GM18870 (cell line): ENCODE results near the gene MOB3C.
A peak's percentile ranks its signal among the peaks of the same experiment; 100 is the strongest.

ENCODE experiments used
- ATAC-seq: cut with Tn5 transposase; IDR thresholded peaks from one replicate; pipeline ENCODE4 v1.9.1; 2021; ENCODE audit warnings: moderate library complexity; ENCODE audit not compliant: unreplicated experiment

The MOB3C gene

DNA sequence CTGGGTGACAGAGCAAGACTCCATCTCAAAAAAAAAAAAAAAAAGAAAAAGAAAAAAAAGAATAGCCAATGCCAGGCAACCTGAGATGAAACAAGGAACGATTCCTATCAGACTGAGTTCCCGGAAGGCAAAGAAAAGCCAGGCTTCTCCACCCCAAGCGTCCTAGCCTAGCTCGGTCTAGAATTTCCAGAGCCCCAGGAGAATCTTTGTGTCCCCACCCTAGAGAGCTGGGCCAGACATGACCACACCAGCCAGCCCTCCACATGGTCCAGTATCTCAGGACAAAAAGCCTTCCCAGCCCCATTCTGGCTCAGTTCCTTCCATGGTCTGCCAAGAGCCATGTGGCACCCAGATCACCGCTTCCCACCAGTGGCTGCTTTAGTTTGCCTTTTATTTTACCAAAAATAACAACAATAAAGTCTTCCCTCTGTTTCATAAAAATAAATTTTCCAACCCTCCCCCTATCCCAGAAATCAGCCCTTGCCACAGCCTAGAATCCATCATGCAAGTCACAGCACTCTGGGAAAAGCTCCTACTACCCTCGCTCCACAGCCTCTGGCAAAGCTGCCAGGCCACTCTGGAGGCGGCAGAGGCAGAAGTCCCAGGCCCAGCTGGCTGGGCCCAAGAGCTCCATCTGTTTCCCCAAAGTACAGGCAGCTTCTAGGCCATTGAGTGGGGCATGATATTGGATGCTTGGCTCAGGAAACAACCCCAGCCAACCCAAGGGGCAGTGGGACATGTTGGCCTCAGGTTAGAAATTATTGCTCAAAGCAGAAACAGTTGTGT, 9.1 kb downstream of the MOB3C start:
- ATAC-seq: no peak

DNA sequence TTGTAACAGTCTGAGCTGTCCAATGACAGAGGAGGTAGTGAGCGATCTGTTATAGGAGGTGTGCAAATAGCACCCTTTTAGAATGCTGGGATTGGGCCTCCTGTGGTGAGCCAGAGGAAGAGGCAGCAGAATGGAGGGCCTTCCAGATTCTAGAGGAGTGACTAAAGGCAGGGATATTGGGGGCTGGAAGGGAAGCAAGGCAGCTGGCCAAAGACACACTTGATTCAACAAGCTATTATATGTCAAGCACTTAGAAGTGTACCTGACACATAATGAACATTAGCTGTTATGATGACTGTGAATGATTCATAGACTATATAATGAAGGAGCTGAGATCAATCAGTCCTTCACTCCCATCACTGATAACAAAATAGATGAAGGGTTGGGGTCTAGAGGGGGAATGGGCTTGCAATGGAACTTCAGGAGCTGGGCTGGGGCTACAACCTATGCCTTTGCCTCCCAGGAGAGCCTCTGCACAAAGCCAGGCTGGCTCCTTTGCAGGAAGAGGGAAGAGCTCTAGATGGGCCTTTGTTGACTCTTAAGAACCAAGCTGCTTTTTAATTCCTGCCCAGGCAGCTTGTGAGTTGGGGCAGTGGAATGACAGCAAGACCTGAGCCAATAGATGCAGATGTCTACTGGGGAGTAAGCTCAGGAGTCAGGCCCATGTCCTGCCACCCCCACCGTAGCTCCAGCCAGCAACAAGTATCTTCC, 10.2 kb downstream of the MOB3C start:
- no peak for ATAC-seq

- ATAC-seq: no peak
Measured at GRCh38 chr1:46605232-46605631, 11.4 kb downstream of the MOB3C start.

DNA sequence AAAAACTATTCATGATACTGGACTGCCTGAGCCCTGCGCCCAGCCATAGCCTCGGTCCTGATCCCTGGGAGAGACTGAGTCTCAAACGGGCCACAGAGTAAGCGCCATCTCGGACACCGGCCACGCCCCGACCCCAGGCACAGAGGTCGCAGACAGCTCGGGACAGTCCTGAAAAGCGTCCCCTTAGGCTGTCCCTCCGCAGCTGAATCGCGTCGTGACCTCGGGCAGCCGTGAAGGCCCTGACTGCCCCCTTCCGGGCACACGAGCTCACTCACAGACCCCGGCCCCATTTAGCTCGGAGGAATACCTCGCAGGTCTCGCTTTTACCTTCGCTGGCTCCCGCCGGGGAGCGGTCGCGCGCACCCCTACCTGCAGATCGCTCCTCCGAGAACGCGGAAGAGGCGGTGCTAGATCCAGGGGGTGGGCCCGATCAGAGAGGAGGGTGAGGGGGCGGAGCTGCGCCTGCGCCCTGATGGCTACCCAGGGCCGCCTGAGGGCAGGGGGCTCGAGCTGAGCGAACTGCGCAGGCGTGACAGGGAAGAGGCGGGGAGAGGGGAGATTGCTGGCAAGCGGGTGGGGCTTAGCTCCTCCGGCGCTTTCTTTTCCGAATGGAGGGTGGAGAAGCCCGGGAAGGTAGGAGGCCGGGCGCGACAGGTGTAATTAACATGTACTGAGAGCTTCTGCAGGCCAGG, 12.6 kb downstream of the MOB3C start, which contains the start of gene MKNK1:
Gene MKNK1, minus strand, starts transcription at position 411 of the 692 bp plus-strand sequence. CDS start 20,941 bp downstream, outside the sequence.
- peak; percentile 90 for ATAC-seq

DNA sequence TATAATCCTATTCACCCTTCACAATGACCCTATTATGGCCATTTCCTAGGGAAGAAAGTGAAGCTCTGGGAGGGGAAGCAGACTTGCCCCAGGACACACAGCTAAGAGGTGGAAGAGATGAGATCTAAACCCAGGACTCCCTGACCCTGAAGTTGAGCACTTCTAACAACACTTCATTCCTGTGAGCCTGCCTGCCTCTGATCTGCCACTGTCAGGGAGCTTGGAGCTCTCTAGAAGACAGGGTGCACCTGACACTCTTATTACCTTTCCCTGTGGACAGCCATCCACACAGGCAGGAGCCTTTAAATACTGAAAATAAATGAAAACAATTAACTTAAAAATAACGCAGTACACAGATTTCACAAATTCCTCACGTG, 13.1 kb downstream of the MOB3C start:
- ATAC-seq: peak; percentile 6

DNA sequence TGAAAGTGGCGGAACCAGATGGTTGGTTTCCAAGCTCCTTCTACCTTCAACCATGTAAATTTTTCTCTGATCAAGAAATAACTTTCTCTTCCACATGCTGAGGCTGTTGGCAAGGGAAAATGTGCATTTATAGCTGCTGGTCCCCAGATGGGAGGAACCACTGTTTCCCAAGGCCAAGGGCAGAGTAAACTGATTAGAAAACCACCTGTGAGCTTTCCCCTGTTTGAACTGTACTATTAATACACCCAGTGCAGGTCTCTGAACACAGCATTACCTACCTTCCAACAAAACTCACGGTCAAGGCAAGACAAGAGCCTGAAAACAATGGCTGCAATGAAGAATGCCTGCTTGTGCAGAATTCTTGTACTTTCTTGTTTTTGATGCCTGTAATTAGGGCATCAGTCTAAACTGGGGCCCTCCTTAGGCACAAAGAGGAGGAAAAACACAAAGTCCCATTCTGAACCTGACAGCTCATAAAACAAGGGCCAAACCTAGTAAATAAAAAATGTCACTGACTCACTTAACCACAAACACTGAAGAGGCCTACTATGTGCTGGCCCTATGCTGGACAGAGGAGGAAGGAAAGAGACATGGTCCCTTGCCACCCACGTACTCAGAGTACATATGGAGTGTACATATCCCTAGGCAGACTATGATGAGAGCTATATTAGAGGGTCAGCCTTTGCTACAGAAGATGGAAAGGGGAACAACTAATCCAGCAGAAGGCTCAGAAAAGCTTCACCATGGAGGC, 15.2 kb downstream of the MOB3C start:
- no peak for ATAC-seq

- no peak for ATAC-seq
Measured at GRCh38 chr1:46599059-46599970, 17.3 kb downstream of the MOB3C start.

DNA sequence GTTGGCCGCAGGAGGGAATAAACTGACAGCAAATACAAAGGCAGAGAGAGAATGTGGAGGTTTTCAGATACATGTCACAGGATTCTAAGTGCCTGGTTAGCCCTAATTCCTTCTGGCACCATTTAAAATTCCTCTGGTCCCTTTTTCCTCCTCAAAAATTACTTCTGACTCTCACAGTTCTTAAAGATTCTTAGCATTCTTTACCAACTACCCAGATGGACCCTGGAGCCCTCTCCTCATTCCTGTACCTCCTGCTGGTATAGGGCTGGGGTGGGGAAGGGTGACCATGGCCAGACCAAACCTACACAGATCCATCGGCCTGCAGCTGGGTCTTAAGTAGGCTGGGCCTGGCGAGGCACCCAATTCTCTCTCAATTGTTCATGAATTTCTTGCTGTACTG, 19.8 kb downstream of the MOB3C start:
- no peak for ATAC-seq

GRCh38 chr1:46596036-46596435, 20.6 kb downstream of the MOB3C start:
- ATAC-seq: no peak

GRCh38 chr1:46595127-46595526, 21.5 kb downstream of the MOB3C start:
- ATAC-seq: no peak

GRCh38 chr1:46594063-46594462, 22.5 kb downstream of the MOB3C start:
- no peak for ATAC-seq

GRCh38 chr1:46592823-46593222, 23.8 kb downstream of the MOB3C start:
- no peak for ATAC-seq

- no peak for ATAC-seq
Measured at GRCh38 chr1:46589529-46589928, 27.1 kb downstream of the MOB3C start.

DNA sequence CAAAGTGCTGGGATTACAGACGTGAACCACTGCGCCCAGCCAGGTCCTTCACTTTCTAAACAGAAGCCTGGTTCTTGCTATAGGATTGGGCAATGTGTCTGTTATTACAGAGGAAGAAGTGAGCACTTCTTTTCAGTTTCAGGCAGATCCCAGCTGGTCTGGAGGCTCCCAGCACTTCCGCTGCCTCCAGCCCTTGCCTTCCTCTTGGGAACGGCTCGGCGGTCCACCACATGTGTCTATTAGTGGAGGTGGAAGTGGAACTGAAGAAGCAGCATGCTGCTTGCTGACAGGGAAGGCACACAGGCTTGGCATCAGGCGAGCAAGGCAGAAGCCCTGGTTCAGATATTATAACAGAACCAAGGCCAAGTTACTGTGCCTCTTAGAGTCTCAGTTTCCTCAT, 29.5 kb downstream of the MOB3C start:
- ATAC-seq: no peak

DNA sequence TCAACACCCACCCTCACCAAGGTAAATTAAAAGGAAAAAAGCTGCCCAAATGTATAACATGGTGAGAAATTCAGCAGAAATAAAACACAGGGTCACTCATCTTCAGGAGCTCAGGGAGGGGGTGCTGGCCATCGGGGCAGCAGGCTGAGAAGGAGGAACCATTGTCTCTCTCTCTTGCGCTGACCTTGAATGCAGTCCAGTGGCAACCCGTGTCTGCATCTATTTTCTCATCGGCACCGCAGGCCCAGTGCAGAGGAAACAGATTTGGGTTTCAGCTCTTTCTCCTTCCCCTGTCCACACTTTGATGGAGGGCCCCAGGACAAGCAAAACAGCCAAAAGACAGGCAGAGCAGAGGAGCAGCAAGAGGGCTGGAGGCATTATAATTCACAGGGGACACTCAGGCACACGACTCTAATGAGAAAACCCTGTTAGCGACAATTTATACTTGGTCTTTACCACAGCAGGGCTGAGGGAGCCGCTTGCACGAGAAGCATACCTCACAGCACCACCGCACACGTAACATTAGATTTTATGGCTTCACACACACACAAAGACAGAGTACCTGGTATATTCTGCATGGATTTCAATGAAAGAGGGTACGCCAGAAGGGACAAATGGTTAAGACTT, 31.2 kb downstream of the MOB3C start:
- no peak for ATAC-seq

- ATAC-seq: no peak
Measured at GRCh38 chr1:46583494-46583893, 33.1 kb downstream of the MOB3C start.

GRCh38 chr1:46582972-46583371, 33.6 kb downstream of the MOB3C start:
- no peak for ATAC-seq

DNA sequence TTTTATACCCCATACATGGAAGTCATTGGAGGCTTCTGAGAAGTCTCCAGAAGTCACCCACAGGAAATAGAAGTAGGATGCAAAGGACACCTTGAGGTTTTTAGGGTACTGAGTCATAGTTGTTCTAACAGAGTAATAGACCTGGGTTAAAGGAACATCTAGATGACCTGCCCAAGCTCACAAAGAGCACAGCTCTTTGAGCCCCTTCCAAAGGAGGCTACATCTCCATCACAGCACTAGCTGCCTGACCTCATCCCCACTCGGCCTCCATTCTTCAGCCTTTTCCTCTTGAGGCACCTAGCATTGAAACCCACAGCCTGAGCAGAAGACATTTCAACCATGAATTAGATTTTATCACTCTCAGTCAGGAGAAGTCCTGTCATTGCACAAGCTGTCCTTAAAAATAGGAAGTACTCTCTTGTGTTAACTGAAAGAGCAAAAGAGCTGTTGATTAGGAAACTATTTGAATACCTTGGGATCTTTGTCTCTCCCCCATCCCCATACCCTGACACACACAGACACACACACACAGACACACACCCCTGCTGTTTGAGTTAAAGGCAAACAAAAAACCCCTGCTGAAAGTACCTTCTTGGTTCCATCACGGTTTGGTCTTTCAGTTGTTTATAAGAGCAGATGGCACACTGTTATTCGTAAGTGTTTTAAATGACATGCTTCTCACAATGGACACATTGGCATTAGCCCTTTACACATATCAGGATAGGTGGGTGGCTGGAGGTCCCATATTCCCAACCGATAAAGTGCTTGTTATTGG, 34.7 kb downstream of the MOB3C start:
- no peak for ATAC-seq
